Suprapubic skin (tissue), 4 donors: ENCODE measurements around the gene BTG3. TPM values are rescaled to one million over a fixed set of nuclear protein-coding genes. Genes with fewer than 3 reads are reported as not detected.

ENCODE experiments used
- DNase-seq, 2 donors: peaks; one replicate each; pipeline ENCODE4 v3.0.0-alpha.2; 2019; ENCODE audit warnings: low spot score in 2 of 2
- H3K27ac ChIP-seq: fragments of 200-600 bp; sonication (generic); one replicate; pipeline ENCODE4 v1.5.1; 2019
- H3K27me3 ChIP-seq: fragments of 200-600 bp; sonication (generic); one replicate; pipeline ENCODE4 v1.5.1; 2019
- H3K36me3 ChIP-seq: fragments of 200-600 bp; sonication (generic); one replicate; pipeline ENCODE4 v1.5.1; 2019
- H3K4me1 ChIP-seq: fragments of 200-600 bp; sonication (generic); one replicate; pipeline ENCODE4 v1.5.1; 2019
- H3K4me3 ChIP-seq: fragments of 200-600 bp; sonication (generic); one replicate; pipeline ENCODE4 v1.5.1; 2019; ENCODE audit warnings: mild to moderate bottlenecking
- H3K9me3 ChIP-seq: fragments of 200-600 bp; sonication (generic); one replicate; pipeline ENCODE4 v1.5.1; 2019
- CTCF ChIP-seq, 2 donors: fragments of 200-600 bp in 1 of 2; fragments of 450-650 bp in 1 of 2; sonication (generic) in 1 of 2; IDR thresholded peaks; one replicate each; pipeline ENCODE4 v1.5.1; 2016 to 2019; ENCODE audit warnings: antibody characterized with exemption in 2 of 2, mild to moderate bottlenecking in 1 of 2, moderate library complexity in 1 of 2
- EP300 ChIP-seq: sonication (generic); formaldehyde crosslinking; IDR thresholded peaks from one replicate; pipeline ENCODE4 v1.6.1; 2017; ENCODE audit warnings: antibody characterized with exemption
- POLR2A ChIP-seq, 2 donors: fragments of 450-650 bp; IDR thresholded peaks; one replicate each; pipeline ENCODE4 v1.6.1; 2017; ENCODE audit warnings: antibody characterized with exemption in 2 of 2, mild to moderate bottlenecking in 2 of 2, moderate library complexity in 2 of 2
- POLR2AphosphoS5 ChIP-seq, 3 donors: sonication (generic); formaldehyde crosslinking; IDR thresholded peaks; one replicate each; pipeline ENCODE4 v1.6.1; 2017; ENCODE audit warnings: antibody characterized with exemption in 3 of 3
- WGBS: methylation state at CpG from one replicate; pipeline ENCODE4 v1.1.5; 2018; 5-methylcytosine and 5-hydroxymethylcytosine counted together
- total RNA-seq, 4 donors: library from RNA; depleted of rRNA; stranded (reverse); fragments of >200 nt; gene quantifications; one replicate each; pipeline ENCODE4 v1.1.0, GENCODE V29; 2016

BTG3 gene
- total RNA-seq, 4 donors from 2014 or later: 50.4 to 81.5 (median 72.4) TPM

GRCh38 chr21:17570786-17571185 lies 41.9 kb downstream of the BTG3 start:
- H3K4me3 ChIP-seq: no peak overlapping the region
- H3K4me1 ChIP-seq: no peaks in the 10 kb centered on the region
- no peak for TF ChIP-seq POLR2AphosphoS5 (IDR thresholded peaks at IDR 0.05)
- no peak overlapping the region for H3K27ac ChIP-seq
- WGBS: 89% methylated on average over 9 of the region's 9 CpGs
- no peak for DNase-seq
- H3K9me3 ChIP-seq: no peaks in the 10 kb centered on the region
- no peaks in the 10 kb centered on the region for H3K27me3 ChIP-seq
- H3K36me3 ChIP-seq: no peaks in the 10 kb centered on the region

GRCh38 chr21:17560377-17561025 lies 52.2 kb downstream of the BTG3 start:
- no peaks in the 10 kb centered on the region for H3K36me3 ChIP-seq
- TF ChIP-seq EP300 (no peak), CTCF (IDR thresholded peaks at IDR 0.05) (no peak), POLR2AphosphoS5 (IDR thresholded peaks at IDR 0.05) (no peak), POLR2A (IDR thresholded peaks at IDR 0.05) (no peak)
- WGBS: 77% methylated on average over 5 of the region's 5 CpGs

GRCh38 chr21:17554679-17555465 lies 57.8 kb downstream of the BTG3 start:
- Histone ChIP-seq H3K36me3 (no peaks in the 10 kb centered on the region), H3K27ac (no peak overlapping the region), H3K9me3 (no peaks in the 10 kb centered on the region), H3K4me3 (no peak overlapping the region), H3K4me1 (no peaks in the 10 kb centered on the region), H3K27me3 (no peaks in the 10 kb centered on the region)
- TF ChIP-seq CTCF (IDR thresholded peaks at IDR 0.05) (no peak), POLR2AphosphoS5 (IDR thresholded peaks at IDR 0.05) (no peak), EP300 (no peak), POLR2A (IDR thresholded peaks at IDR 0.05) (no peak)
- no peak for DNase-seq
- 65% methylated on average over 6 of the region's 6 CpGs for WGBS

More at GRCh38 chr21:17560377-17561025, 52.2 kb downstream of the BTG3 start:
- Histone ChIP-seq H3K27me3 (no peaks in the 10 kb centered on the region), H3K9me3 (no peaks in the 10 kb centered on the region), H3K27ac (no peak overlapping the region), H3K4me3 (no peak overlapping the region), H3K4me1 (no peaks in the 10 kb centered on the region)
- DNase-seq: no peak

- whole genome bisulfite sequencing: 44% methylated on average over 2 of the region's 2 CpGs
- no peak overlapping the region for H3K4me3 ChIP-seq
- TF ChIP-seq EP300 (no peak), POLR2AphosphoS5 (IDR thresholded peaks at IDR 0.05) (no peak), POLR2A (IDR thresholded peaks at IDR 0.05) (no peak), CTCF (IDR thresholded peaks at IDR 0.05) (no peak)
- no peaks in the 10 kb centered on the region for H3K36me3 ChIP-seq
- no peak overlapping the region for H3K27ac ChIP-seq
- no peaks in the 10 kb centered on the region for H3K27me3 ChIP-seq
- H3K9me3 ChIP-seq: no peaks in the 10 kb centered on the region
- no peak for DNase-seq
- no peaks in the 10 kb centered on the region for H3K4me1 ChIP-seq
Observed at GRCh38 chr21:17554120-17554519, 58.6 kb downstream of the BTG3 start.

- Histone ChIP-seq H3K27me3 (no peaks in the 10 kb centered on the region), H3K4me1 (peaks cover 6% of the 10 kb centered on the region), H3K36me3 (no peaks in the 10 kb centered on the region), H3K4me3 (no peak overlapping the region), H3K27ac (no peak overlapping the region), H3K9me3 (no peaks in the 10 kb centered on the region)
- no peak for DNase-seq
- TF ChIP-seq EP300: no peak
- TF ChIP-seq POLR2A (IDR thresholded peaks at IDR 0.05): no peak
- TF ChIP-seq CTCF (IDR thresholded peaks at IDR 0.05): no peak
- TF ChIP-seq POLR2AphosphoS5 (IDR thresholded peaks at IDR 0.05): no peak
Observed at GRCh38 chr21:17552410-17552809, 60.3 kb downstream of the BTG3 start.
